Inferior parietal cortex (tissue), 1 donor: ENCODE results near the gene SH3D21.
A peak's percentile ranks its signal among the peaks of the same experiment; 100 is the strongest.

ENCODE experiments used
- DNase-seq: peaks from one replicate; pipeline ENCODE4 v3.0.0-alpha.2; 2016; ENCODE audit errors: extremely low spot score

Gene SH3D21

GRCh38 chr1:36303650-36304360 lies 2.4 kb upstream of the SH3D21 start:
- no peak for DNase-seq

DNA sequence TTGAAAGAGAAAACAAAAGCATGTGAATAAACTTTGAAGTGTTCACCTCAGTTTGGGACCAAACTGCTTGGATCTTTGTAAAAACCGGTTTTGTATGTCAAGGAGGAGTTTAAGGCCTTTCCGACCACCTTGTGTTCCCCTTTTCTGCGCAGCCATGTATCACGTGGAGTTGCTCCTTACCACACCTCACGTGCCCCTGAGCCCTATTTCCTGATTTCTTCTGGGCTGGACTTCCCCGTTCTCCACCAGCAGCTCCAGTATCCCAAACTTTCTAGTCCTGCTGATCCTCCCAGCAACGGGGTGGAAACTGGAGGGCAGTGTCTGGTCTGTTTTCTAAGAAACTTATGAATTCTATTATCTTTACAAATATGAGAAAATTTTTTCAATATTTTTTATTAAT lies 1.6 kb upstream of the SH3D21 start:
- no peak for DNase-seq

DNA sequence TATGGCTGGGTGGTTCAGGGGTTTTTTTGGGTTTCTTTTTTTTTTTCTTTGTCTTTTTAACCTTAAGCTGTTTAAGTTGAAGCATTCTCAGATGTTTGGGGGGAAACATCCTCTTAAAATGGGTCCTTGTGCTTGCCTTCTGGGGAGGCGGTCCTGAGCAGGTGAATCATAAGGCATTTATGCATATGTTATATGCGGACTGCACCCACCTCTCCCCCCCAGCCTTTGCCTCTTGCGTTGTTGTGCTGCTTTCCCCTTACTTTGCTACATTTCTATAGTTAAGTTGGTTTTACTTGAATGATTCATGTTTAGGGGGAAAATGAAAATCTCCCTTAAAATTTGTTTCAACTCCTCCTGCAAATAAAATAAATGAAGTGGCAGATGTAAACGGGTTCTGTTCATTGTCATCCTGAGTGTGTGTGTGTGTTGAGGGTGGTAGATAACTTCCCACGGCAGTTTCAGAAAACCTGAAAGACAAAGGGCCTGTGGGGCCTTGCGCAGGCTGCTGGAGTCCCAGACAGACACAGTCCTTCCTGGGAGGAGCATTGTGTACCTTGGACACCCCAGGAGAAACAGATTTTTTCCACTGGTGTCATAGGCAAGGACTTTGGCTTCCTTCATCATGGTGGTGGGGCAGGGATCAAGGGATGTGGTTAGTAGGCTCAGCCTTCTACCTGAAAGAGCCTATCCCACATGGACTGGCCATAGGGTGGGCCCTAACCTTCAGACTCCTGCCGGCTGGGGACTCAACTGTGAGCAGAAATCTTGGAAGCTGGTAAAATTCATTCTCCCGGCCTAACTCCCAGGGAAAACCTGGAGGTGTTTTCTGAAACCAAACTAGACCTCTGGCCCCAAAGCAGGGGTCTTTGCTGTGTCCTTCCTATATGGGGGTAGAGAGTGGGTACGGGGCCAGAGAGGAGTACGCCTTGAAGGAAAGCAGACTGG lies 926 bp upstream of the SH3D21 start:
- DNase-seq, result no peak

DNA sequence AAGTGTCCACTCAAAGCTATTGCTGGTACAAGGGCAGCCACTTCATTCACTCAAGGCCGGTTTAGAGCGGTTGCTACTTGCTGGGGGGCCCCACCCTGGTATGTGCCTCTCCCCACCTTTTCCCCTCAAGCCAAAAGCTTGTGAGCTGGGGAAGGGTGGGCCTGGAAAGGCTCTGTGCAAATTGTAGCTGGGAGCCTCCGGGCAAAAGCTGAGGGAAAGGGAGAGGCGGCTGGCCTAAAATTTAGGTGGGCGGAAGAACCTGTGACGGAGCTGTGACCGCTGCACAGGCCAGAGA lies 306 bp upstream of the SH3D21 start:
- DNase-seq, result no peak

GRCh38 chr1:36306902-36307456 lies 811 bp downstream of the SH3D21 start:
- DNase-seq, result peak; percentile 89

GRCh38 chr1:36307601-36308330 lies 1.6 kb downstream of the SH3D21 start:
- no peak for DNase-seq

GRCh38 chr1:36309397-36309796 lies 3.2 kb downstream of the SH3D21 start:
- DNase-seq, result no peak

- no peak for DNase-seq
Measured at GRCh38 chr1:36320291-36320761, 14.2 kb downstream of the SH3D21 start.

- DNase-seq, result no peak
Measured at GRCh38 chr1:36320767-36321118, 14.6 kb downstream of the SH3D21 start.

DNA sequence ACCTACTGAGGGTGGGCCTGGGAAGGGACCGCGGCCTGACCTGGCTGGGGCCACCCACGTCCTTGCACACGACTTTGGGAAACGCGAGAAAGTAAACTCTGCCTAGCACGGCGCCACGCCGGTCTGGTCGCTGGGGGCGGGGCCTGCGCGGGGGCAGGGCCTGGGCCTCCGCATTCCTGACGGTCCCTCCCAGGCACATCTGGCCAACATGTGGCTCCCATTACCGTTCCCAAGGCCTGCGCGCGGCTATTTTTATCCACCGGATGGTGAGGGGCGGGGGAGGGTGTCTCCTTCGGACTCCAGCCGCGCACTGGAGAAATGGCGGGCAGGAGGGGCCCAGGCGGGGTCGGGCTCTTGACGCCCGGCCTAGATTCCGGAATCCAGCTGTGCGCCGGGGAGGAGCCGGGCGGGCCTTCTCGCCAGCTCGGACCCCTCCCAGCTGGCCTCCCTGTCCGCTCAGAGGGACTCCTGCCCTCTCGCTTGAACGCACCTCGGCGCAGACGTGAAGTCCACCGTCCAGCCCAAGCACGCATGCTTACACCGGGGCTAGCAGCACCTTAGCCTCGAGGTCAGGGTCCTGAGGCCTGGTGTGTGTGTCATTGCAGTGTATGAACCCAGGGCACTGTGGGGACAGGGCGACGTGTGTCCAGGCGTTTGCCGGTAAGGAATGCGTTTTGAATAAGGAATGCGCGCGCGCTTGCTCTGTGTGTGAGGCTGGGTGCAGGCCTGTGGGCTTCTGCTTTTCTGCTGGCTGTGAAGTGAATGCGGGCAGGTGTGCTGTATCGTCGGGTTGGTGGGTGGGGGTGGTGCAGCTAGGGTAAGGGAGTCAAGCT lies 15.2 kb downstream of the SH3D21 start:
- no peak for DNase-seq

DNA sequence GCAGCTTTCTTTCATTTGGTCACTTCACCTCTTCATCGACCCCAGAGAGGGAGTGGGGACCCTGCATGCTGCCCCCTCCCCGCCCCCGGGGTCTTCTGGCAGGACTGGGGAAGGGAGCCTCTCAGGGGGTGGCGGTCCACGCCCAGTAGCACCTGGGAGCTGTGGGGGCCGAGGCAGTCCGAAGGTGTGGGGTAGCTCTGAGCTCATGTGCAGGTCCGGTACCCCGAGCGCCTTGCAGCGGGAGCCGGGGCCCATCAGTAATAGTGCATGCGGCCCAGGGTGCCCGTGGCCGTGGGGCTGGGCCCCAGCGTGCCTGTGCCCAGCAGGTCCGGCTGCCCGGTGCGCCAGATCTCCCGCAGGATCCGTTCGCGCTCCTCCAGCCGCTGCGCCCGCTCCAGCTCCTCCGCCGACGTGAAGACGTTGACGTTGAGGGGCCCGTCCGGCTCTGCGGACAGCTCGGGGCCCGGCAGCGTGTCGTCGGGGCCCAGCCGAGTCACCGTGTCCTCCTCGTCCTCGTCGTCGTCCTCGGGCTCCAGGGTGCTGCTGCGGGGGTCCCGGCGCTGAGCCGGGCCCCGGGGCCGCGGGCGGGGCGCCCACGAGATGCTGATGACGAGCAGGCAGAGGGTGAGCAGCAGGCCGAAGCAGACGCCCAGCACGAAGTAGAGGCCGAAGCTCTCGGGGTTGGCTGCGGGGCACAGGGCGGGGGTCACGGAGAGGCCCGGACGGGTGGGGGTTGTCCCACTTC lies 16.0 kb downstream of the SH3D21 start:
- DNase-seq, result no peak

DNA sequence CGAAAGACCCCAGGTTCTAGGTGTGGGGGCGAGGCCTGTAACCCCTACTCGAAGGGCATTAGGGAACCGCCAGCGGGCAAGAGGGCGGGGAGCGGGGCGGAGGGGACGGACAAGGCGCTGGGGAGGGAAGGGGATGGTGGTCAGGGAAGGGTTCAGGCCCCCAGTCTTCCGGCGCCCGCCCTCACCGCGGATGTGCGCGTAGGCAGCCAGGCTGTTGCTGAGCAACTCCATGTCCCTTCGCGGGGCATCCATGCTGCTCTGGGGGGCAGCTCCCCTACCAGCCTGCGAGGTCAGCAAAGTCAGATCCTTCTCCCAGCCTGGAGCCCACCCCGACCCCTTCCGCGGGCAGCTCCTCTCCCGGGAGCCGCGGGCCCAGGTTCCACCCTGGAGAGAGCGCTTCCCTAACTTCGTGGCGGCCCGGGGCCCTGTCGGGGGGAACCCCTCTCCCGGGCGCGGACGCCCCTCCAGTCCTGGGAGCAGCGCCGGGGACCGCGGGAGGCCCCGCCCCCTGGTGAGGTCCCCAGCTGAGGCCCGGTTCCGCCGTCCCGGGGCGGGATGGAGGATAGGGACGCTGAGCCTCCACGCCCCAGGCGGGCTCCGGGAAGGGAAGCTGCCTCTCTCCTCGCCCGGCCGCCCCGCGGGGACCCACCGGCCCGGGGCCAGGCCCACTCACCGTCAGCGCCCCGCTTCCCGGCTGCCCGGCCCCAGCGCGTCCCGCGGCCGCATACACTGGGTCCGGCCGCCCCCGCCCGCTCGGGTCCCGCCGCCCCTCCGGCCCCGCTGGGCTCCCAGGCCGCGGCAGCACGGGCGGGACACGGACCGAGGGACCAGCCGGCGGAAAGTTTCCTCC lies 16.8 kb downstream of the SH3D21 start:
- no peak for DNase-seq

GRCh38 chr1:36323636-36324352 lies 17.6 kb downstream of the SH3D21 start, which contains the start of gene EVA1B:
Gene EVA1B, minus strand, starts transcription at chr1:36323645. Its CDS starts 608 bp downstream, at chr1:36323037.
- DNase-seq, result no peak

GRCh38 chr1:36324353-36324703 lies 18.2 kb downstream of the SH3D21 start:
- DNase-seq, result no peak

DNA sequence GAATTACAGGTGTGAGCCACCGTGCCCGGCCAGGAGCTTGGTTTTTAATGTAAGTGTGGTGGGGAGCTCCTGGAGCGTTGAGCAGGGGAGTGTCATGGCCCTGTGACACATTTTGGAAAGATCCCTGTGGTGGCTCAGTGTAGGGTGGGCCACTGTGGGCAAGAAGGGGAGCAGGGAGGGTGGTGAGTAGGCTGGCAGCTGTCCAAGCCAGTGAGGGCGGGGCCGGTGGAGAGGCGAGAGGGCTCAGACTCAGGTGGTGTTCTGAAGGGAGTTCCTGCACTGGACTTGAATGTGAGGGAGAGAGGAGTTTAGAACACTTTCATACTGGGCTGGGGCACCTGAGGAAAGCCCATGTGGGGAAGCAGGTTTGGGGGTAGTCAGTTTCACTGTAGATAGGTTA lies 20.3 kb downstream of the SH3D21 start:
- DNase-seq, result no peak

DNA sequence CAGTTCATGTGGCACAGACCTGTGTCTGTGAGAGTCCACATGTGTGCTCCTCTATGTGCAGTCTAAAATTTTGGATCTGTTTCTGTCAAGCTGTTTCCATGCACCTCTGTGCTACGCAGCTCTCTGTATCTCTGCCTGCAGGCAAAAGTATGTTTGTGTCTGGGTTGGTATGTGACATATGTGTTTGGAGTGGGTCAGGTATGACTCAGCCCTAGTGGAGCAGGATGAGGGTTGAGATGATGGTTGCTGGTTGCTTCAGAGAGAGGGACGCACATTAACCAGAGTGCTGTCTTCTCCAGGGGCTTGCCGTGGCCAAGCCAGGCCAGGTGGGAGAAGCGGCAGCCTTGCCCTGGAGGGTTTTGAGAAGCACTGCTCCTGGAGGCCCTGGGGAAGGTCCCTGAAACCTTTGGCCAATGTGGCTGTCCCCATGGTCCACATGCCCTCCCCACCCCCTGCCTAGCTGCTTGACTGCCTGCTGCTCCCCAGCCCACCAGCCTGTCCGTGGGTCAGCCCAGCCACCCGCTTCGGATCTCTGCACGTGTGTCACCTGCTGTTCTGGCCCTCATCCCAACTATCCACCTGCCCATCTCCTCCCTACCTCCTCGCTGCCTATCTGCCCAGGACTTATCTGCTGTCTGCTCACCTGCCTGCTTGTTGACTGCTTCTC lies 21.4 kb downstream of the SH3D21 start:
- DNase-seq, result no peak

DNA sequence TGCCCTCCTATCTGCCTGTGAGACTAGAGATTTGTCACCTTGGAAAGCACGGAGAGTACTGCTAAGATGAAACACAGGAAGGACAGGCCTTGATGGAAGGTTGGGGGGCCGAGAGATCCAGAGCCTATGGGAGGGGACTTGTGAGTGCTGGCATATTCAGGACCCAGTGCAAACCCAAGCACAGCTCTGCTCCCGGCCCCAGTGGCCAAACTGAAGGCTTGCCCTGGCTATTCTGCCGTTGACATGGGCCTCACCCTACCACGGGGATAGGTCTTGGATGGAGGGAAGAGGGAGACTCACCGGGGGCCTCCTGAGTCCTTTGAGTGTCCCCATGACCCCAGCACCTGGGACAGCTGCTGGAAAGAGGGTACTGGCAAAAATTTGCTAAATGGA lies 21.9 kb downstream of the SH3D21 start:
- DNase-seq, result no peak

DNA sequence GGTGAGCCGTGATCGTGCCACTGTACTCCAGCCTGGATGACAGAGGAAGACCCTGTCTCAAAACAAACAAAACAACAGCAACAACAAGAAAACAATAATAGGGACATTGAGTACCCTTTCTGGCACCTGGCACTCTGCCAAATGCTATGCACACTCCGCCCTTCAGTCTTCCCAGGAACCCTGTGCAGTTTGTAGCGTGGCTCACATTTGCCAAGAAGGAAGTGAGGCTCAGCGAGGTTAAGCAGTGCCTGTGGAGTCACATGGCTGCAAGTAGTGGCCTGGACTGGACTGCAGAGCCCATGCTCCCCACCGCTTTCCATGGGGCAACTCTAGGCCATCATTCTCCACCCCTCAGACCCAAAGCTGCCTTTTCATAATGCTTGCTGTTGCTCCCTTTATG lies 22.5 kb downstream of the SH3D21 start:
- peak; percentile 20 for DNase-seq
